Spleen (tissue), 11 donors: ENCODE results near the gene METTL9. TPM values are rescaled to one million over a fixed set of nuclear protein-coding genes. Genes with fewer than 3 reads are reported as not detected.

ENCODE experiments used
- DNase-seq: peaks from one replicate; pipeline ENCODE4 v3.0.0-alpha.2; 2020
- H3K27ac ChIP-seq, 8 donors: fragments of 200-600 bp; sonication (generic) in 7 of 8; 1 replicate in 4 of 8; 2 replicates in 4 of 8; pipeline versions ENCODE4 v1.5.0 to v1.8.0; 2016 to 2021; ENCODE audit warnings: inconsistent platforms in 4 of 8, mild to moderate bottlenecking in 4 of 8, moderate library complexity in 1 of 8
- H3K27me3 ChIP-seq, 7 donors: fragments of 200-600 bp; sonication (generic) in 6 of 7; replicated peaks in 1 of 7; 1 replicate in 4 of 7; 2 replicates in 3 of 7; pipeline versions ENCODE4 v1.5.0 to v1.8.0; 2016 to 2021; ENCODE audit warnings: inconsistent platforms in 3 of 7, mild to moderate bottlenecking in 1 of 7
- H3K36me3 ChIP-seq, 6 donors: fragments of 200-600 bp; sonication (generic) in 5 of 6; 1 replicate in 4 of 6; 2 replicates in 2 of 6; pipeline versions ENCODE4 v1.5.0 to v1.8.0; 2016 to 2021; ENCODE audit warnings: inconsistent platforms in 2 of 6
- H3K4me1 ChIP-seq, 6 donors: fragments of 200-600 bp; sonication (generic) in 5 of 6; 1 replicate in 3 of 6; 2 replicates in 3 of 6; pipeline versions ENCODE4 v1.5.0 to v1.8.0; 2016 to 2021; ENCODE audit warnings: inconsistent platforms in 3 of 6
- H3K4me3 ChIP-seq, 8 donors: fragments of 200-600 bp; sonication (generic) in 7 of 8; 1 replicate in 4 of 8; 2 replicates in 4 of 8; pipeline versions ENCODE4 v1.5.0 to v1.8.0; 2016 to 2021; ENCODE audit warnings: inconsistent platforms in 4 of 8, mild to moderate bottlenecking in 4 of 8, moderate library complexity in 2 of 8
- H3K9me3 ChIP-seq, 8 donors: fragments of 200-600 bp; sonication (generic) in 7 of 8; 1 replicate in 4 of 8; 2 replicates in 4 of 8; pipeline versions ENCODE4 v1.5.0 to v1.8.0; 2016 to 2021; ENCODE audit warnings: inconsistent platforms in 4 of 8
- CTCF ChIP-seq, 11 experiments: fragments of 200-600 bp in 7 of 11; fragments of 450-650 bp in 4 of 11; sonication (generic) in 4 of 11; IDR thresholded peaks in 8 of 11; conservative IDR thresholded peaks in 3 of 11; 1 replicate in 7 of 11; 2 replicates in 4 of 11; pipeline versions ENCODE4 v1.4.0 to v1.8.0; 2016 to 2021; ENCODE audit warnings: antibody characterized with exemption in 11 of 11, inconsistent platforms in 4 of 11, mild to moderate bottlenecking in 1 of 11
- POLR2A ChIP-seq, 3 donors: fragments of 450-650 bp; IDR thresholded peaks; one replicate each; pipeline ENCODE4 v1.5.1; 2017; ENCODE audit warnings: antibody characterized with exemption in 3 of 3, mild to moderate bottlenecking in 1 of 3
- POLR2AphosphoS5 ChIP-seq, 3 donors: sonication (generic); formaldehyde crosslinking; IDR thresholded peaks; one replicate each; pipeline ENCODE4 v1.5.1; 2017; ENCODE audit warnings: antibody characterized with exemption in 3 of 3
- WGBS, 5 donors: extraction: QIAGEN DNeasy Blood & Tissue Kit in 3 of 5; methylation state at CpG; one replicate each; pipeline versions ENCODE4 v1.1.5 to v1.1.7; 2013 to 2018; 5-methylcytosine and 5-hydroxymethylcytosine counted together
- intact Hi-C: fragments of 100-400 bp; cut with DNase I; formaldehyde crosslinking; loops from one replicate; pipeline ENCODE4 v1.15.0; 2023; ENCODE audit warnings: low total_unique reads
- polyA plus RNA-seq, 3 donors: library from polyadenylated mRNA; stranded (reverse); fragments of 200-250 nt; gene quantifications; one replicate each; pipeline ENCODE4 v1.2.1, GENCODE V29; 2013
- small RNA-seq, 4 donors: library from RNA; depleted of rRNA; stranded (forward); fragments of <200 nt; gene quantifications; one replicate each; pipeline ENCODE3, GENCODE V24; 2016
- total RNA-seq, 7 donors: library from RNA; depleted of rRNA in 3 of 7; stranded (reverse); fragments of >200 nt in 3 of 7; fragmentation: NEBNext Ultra II Directional in 4 of 7; extraction: Animal tissue kit (Norgen Biotek cat#: 25700) in 4 of 7; gene quantifications; one replicate each; pipeline versions ENCODE4 v1.1.0 to v1.2.1, GENCODE V29; 2016 to 2021
- donor health status: healthy with polysubstance abuse.
- donor health status: DM: no; HTN: no; CAD: no; lungs with moderate emphysema.
- donor health status: DM: no; HTN: no; CAD: no.
- donor health status: Bipolar disorder and iron deficiency.
- donor health status: healthy.
- donor health status: DM: no; HTN: no; CAD: no.
- donor health status: DM: yes; HTN: yes; CAD: no.

Gene METTL9
- total and polyA plus RNA-seq, 10 donors = 28.5 to 247 (median 97.1) TPM

- Histone ChIP-seq H3K27ac (no peak overlapping the region), H3K4me3 (no peak overlapping the region), H3K36me3 (no peaks in the 10 kb centered on the region), H3K4me1 (peaks cover 0 to 21% (median 9%) of the 10 kb centered on the region in 6 donors), H3K27me3 (peaks cover 0 to 6% (median 0%) of the 10 kb centered on the region in 7 donors), H3K9me3 (no peaks in the 10 kb centered on the region)
- no peak for TF ChIP-seq CTCF (IDR thresholded peaks at IDR 0.05 in 8 of 11, conservative IDR thresholded peaks at IDR 0.05 in 3 of 11)
- no peak for DNase-seq
- 50 to 66% (median 56%) methylated on average over 5 of the region's 5 CpGs for WGBS, 5 donors
- intact Hi-C loops = no loop called here
Measured at GRCh38 chr16:21703589-21704174, 104.3 kb downstream of the METTL9 start.

- TF ChIP-seq POLR2AphosphoS5 (IDR thresholded peaks at IDR 0.05) (no peak), POLR2A (IDR thresholded peaks at IDR 0.05) (no peak), CTCF (IDR thresholded peaks at IDR 0.05 in 8 of 11, conservative IDR thresholded peaks at IDR 0.05 in 3 of 11) (no peak)
- peaks cover 0 to 6% (median 0%) of the 10 kb centered on the region in 7 donors for H3K27me3 ChIP-seq
- H3K4me1 ChIP-seq = peaks cover 0 to 23% (median 10%) of the 10 kb centered on the region in 6 donors
- H3K4me3 ChIP-seq = no peak overlapping the region
- intact Hi-C loops = no loop called here
- no peak overlapping the region for H3K27ac ChIP-seq
- 86 to 93% (median 90%) methylated on average over 5 of the region's 5 CpGs for WGBS, 5 donors
- no peak for DNase-seq
- H3K9me3 ChIP-seq = no peaks in the 10 kb centered on the region
- H3K36me3 ChIP-seq = no peaks in the 10 kb centered on the region
Measured at GRCh38 chr16:21704266-21704665, 104.9 kb downstream of the METTL9 start.

GRCh38 chr16:21704733-21705132 lies 105.4 kb downstream of the METTL9 start:
- Histone ChIP-seq H3K4me1 (peaks cover 0 to 23% (median 10%) of the 10 kb centered on the region in 6 donors), H3K27me3 (peaks cover 0 to 6% (median 0%) of the 10 kb centered on the region in 7 donors), H3K4me3 (no peak overlapping the region), H3K36me3 (no peaks in the 10 kb centered on the region), H3K27ac (no peak overlapping the region), H3K9me3 (no peaks in the 10 kb centered on the region)
- intact Hi-C loops = loop anchor here (5.0 kb wide), 2 partner anchors 47 to 122 kb away; no protein-coding TSS in a partner anchor
- DNase-seq = no peak
- 86 to 93% (median 89%) methylated on average over 6 of the region's 6 CpGs for WGBS, 5 donors
- TF ChIP-seq POLR2A (IDR thresholded peaks at IDR 0.05) (no peak), CTCF (IDR thresholded peaks at IDR 0.05 in 8 of 11, conservative IDR thresholded peaks at IDR 0.05 in 3 of 11) (no peak), POLR2AphosphoS5 (IDR thresholded peaks at IDR 0.05) (no peak)

Small RNA genes lying within 50 kb of the gene (small RNA-seq; reads per million reads assigned to genes)
- gene RF00478 (0 reads per million in 4 donors), gene RNU6-1005P (0 reads per million in 4 donors), gene RNU6-196P (0 reads per million in 4 donors)

Other genes with a start within 250 kb of the METTL9 start
- gene IGSF6, start 53.0 kb downstream of the METTL9 start, total RNA-seq = 100 to 1,000 TPM in 2 of 7 donors, 10 to 100 TPM in 5; 39.6 to 134 (median 87.7) TPM
- gene IGSF6, start 53.0 kb downstream of the METTL9 start, polyA plus RNA-seq = 10 to 100 TPM; 15.5 to 53.2 (median 18.1) TPM
- 1 to 10 TPM; 1.1 to 3.1 (median 2.4) TPM for gene OTOA, start 64.4 kb downstream of the METTL9 start, total RNA-seq
- 1 to 10 TPM in 2 of 3 donors, under 1 TPM in 1; 0.86 to 2.0 (median 1.2) TPM for gene OTOA, start 64.4 kb downstream of the METTL9 start, polyA plus RNA-seq